Measurements from ENCODE around the gene LRRC4C. TPM values are rescaled to one million over a fixed set of nuclear protein-coding genes. Genes with fewer than 3 reads are reported as not detected.

LRRC4C gene
- total RNA-seq, 2 donors from 2014 or later, result 1.3 TPM; not detected in 1

- WGBS, 2 donors, result 66 to 83% methylated on average over 3 of the region's 3 CpGs
- no peak for TF ChIP-seq POLR2A (IDR thresholded peaks at IDR 0.05)
- no peak for TF ChIP-seq CTCF (IDR thresholded peaks at IDR 0.05)
- intact Hi-C loops (cut with DNase I), result no loop called here
These were observed 942.3 kb downstream of the LRRC4C start for GRCh38 chr11:40517122-40517521.

GRCh38 chr11:40514124-40514523 lies 945.3 kb downstream of the LRRC4C start:
- TF ChIP-seq CTCF (IDR thresholded peaks at IDR 0.05) (peak in 3 of 7 experiments; percentile 3 to 25 (median 9)), POLR2A (IDR thresholded peaks at IDR 0.05) (no peak)
- Histone ChIP-seq H3K36me3 (replicated peaks in 1 of 2; ENCODE audit: insufficient read depth in 1 of 2, low read depth in 2 of 2) (no peaks in the 10 kb centered on the region), H3K27me3 (no peaks in the 10 kb centered on the region), H3K4me3 (no peak overlapping the region), H3K27ac (no peak overlapping the region), H3K4me1 (no peaks in the 10 kb centered on the region), H3K9me3 (no peaks in the 10 kb centered on the region)
- peak in 1 of 4 donors; percentile 4 for DNase-seq
- intact Hi-C loops (cut with DNase I), result no loop called here
- ATAC-seq, result no peak
- WGBS, 2 donors, result 12 to 30% methylated on average over 1 of the region's 1 CpG

More at GRCh38 chr11:40517122-40517521, 942.3 kb downstream of the LRRC4C start:
- Histone ChIP-seq H3K4me1 (no peaks in the 10 kb centered on the region), H3K4me3 (no peak overlapping the region), H3K9me3 (no peaks in the 10 kb centered on the region), H3K36me3 (replicated peaks in 1 of 2; ENCODE audit: insufficient read depth in 1 of 2, low read depth in 2 of 2) (no peaks in the 10 kb centered on the region), H3K27me3 (no peaks in the 10 kb centered on the region), H3K27ac (no peak overlapping the region)
- DNase-seq (no peak), ATAC-seq (no peak)

- intact Hi-C loops (cut with DNase I), result no loop called here
- no peaks in the 10 kb centered on the region for H3K4me1 ChIP-seq
- H3K27me3 ChIP-seq, result no peaks in the 10 kb centered on the region
- H3K9me3 ChIP-seq, result no peaks in the 10 kb centered on the region
- no peak overlapping the region for H3K4me3 ChIP-seq
- ATAC-seq (no peak), DNase-seq (no peak)
- H3K27ac ChIP-seq, result no peak overlapping the region
- no peaks in the 10 kb centered on the region for H3K36me3 ChIP-seq (replicated peaks in 1 of 2; ENCODE audit: insufficient read depth in 1 of 2, low read depth in 2 of 2)
- TF ChIP-seq POLR2A (IDR thresholded peaks at IDR 0.05) (no peak), CTCF (IDR thresholded peaks at IDR 0.05) (no peak)
These were observed 946.2 kb downstream of the LRRC4C start for GRCh38 chr11:40513281-40513680.

GRCh38 chr11:40508303-40508702 lies 951.1 kb downstream of the LRRC4C start:
- no peaks in the 10 kb centered on the region for H3K36me3 ChIP-seq (replicated peaks in 1 of 2; ENCODE audit: insufficient read depth in 1 of 2, low read depth in 2 of 2)
- TF ChIP-seq POLR2A (IDR thresholded peaks at IDR 0.05) (no peak), CTCF (IDR thresholded peaks at IDR 0.05) (no peak)
- DNase-seq, result no peak
- no peaks in the 10 kb centered on the region for H3K4me1 ChIP-seq
- H3K27me3 ChIP-seq, result no peaks in the 10 kb centered on the region
- intact Hi-C loops (cut with DNase I), result no loop called here
- H3K27ac ChIP-seq, result no peak overlapping the region
- no peaks in the 10 kb centered on the region for H3K9me3 ChIP-seq
- no peak overlapping the region for H3K4me3 ChIP-seq
- no peak for ATAC-seq

GRCh38 chr11:40506226-40506625 lies 953.2 kb downstream of the LRRC4C start:
- no peaks in the 10 kb centered on the region for H3K27me3 ChIP-seq
- TF ChIP-seq CTCF (IDR thresholded peaks at IDR 0.05) (no peak), POLR2A (IDR thresholded peaks at IDR 0.05) (no peak)
- no peak overlapping the region for H3K27ac ChIP-seq
- H3K9me3 ChIP-seq, result peaks cover 0 to under 1% (median 0%) of the 10 kb centered on the region in 3 donors
- intact Hi-C loops (cut with DNase I), result no loop called here
- no peaks in the 10 kb centered on the region for H3K4me1 ChIP-seq
- no peak for ATAC-seq
- WGBS, 2 donors, result 62 to 77% methylated on average over 3 of the region's 3 CpGs
- no peak for DNase-seq
- H3K36me3 ChIP-seq (replicated peaks in 1 of 2; ENCODE audit: insufficient read depth in 1 of 2, low read depth in 2 of 2), result no peaks in the 10 kb centered on the region
- no peak overlapping the region for H3K4me3 ChIP-seq
